ENCODE measurements around the gene CLEC2A.
"Not testable (repeated sequence)": the region's sequence is repeated elsewhere in the genome, so short reads cannot be mapped to it uniquely, and the experiment has no call there.

The CLEC2A gene

DNA sequence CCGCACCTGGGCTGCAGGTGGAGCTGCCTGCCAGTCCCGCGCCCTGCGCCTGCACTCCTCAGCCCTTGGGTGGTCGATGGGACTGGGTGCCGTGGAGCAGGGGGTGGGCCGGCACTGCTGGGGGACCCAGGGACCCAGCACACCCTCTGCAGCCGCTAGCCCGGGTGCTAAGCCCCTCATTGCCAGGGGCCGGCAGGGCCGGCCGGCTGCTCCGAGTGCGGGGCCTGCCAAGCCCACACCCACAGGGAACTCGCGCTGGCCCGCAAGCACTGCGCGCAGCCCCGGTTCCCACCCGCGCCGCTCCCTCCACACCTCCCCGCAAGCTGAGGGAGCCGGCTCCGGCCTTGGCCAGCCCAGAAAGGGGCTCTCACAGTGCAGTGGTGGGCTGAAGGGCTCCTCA lies 56.0 kb downstream of the CLEC2A start:
- not testable (repeated sequence) for DNase-seq

DNA sequence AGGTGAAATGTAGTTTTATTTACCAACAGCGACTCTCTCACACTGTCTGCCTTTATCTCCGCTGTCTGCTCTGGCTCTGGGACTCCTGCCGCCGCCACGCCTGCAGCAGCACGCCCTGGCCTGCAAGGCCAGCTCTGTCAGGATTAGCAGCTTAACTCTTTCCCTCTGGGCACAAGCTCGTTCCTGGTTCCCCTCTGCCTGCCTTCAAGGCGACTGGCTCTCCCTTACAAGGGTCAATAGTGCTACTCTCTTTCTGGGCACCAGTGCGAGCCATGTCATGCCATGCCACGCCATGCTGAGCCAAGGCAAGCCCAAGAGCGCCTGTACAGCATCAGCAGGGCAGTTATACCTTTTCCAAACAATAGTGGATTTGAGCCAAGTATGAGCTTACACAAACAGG lies 59.4 kb downstream of the CLEC2A start:
- DNase-seq, result no peak

DNA sequence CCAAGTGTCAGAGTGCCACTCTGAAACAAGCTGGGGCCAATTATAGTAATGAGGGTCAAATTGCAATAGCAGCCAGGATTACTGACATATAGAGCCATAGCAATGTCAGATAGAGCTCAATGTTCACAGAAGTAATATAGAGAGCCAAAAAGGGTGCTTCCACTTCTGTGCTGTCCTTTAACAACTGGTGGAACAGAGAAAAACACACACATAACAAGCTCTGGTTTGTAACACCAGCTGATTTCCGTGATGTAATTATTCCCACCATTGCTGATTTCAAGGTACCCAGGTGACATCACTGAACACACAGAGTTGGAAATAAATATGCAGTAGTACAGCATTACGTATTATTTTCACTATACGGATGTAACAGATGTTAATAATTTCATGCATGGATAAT lies 60.0 kb downstream of the CLEC2A start:
- DNase-seq, result no peak

DNA sequence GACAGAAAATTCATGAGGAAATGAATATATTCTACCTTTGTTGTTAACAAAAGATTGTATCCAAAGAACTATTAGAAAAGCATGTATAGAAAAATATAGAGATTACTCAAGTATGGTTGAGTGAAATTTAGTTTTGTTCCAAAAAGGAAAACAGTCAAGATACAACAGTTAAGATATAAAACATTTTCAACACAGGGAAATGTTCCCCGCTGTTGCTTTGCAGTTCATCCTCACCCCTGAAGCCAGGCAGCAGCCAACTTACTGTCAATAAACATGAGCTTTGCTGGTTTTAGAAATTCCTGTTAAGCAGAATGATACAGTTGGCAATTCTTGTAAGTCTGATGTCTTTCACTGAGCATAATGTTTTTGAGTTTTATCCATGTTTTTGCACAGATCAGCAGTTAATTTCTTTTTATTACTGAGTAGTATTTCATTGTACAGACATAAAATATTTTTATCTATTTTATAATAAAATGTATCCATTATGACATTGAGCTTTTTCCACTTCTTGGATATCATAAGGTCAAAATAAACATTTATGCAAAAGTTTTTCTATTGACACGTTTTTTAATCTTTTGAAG lies 61.8 kb downstream of the CLEC2A start:
- DNase-seq, result no peak

DNA sequence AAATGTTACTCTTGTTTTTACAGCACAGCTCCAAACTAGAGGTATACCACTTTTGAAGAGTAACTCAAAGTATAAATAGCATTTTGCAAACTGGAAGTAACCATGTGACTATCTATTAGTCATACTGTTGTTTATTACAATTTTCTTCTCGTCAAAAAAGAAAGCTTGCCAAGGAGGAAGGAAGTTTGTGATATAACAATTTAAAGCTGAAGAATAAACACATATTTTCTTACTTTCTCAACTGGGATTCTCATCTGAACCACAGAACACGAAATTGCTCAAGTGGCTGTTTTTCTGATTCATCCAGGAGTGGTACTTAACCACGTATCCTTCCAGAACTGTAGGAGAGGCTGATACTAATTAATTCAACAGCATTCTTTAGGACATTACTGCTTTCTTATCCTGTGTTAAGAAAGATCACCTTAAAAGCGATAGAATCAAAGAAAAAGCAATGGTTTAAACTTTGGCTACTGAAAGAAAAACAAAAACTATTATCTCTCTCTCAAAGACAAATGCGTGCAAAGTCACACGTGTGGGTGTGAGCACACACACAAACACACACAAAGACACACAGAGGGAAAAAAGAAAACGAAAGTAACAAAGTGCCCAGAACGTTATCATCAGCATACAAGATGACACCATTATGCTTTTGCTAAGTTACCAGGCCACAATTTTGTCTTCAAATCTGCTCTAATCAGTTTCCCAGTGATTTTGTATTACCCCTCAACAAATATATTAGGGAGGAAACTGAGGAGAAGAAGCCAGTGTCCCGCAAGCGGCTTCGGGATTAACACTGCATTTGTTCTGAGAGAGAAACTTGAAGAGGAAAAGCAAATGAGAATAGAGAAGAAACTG lies 62.6 kb downstream of the CLEC2A start, which contains the start of gene CLEC2B:
TSS of gene CLEC2B (minus strand) at position 48 of the 855 bp plus-strand sequence.
- no peak for DNase-seq

DNA sequence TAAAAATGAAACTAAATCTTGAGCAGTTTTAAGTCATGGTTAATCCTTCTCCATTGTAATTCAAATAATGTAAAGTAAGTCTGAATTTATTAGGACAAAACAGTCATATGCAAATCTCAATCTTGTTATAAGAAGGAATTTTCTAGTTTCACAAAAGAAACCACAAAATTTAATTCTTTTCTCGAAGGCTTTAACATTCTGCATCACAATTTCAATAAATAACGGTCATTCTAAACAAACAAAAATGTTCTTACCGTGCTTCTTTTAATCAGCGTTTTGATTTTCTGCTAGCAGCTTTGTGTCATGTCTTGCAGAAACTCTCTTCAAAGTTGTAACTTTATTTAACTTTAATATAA lies 63.2 kb downstream of the CLEC2A start:
- no peak for DNase-seq

DNA sequence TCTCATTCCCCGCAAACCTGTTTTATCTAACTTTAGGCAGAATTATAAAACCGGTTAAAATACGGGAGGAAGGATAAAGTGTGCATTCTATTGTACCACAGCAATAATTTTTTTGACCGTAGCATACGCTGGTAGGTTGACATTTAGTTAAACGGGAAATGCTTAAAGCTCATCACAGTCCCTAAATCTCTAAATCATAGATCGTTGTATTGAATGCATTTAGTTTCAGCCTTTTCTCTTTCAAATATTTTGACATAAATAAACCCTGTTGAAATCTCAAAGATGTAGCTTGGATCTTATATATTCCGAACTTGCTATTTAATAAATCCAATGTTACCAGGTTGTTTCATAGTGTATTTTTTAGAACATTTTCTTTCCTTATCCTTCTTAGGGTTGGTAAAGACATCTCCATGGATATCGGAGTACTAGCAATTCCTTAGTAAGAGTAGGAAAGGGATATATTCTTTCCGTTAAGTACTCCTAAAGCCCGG lies 63.8 kb downstream of the CLEC2A start:
- DNase-seq, result no peak

DNA sequence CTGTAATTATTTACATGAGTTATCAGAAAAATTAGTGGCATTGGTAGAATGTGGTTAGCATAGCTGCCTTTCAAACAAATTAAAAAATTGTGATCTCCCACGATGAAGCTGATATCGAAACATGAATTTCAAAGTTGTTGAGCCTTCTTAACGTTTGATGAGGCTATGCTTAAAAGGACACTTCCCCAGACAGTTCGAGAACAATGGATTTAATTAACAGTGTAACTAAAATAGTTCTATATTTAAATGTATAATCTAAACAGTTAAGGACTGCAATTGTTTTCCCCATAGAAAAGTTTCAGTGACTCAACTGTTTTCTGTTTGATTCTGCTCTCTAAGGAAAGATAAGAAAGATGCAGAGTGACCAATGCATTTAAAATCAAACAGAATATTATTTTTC lies 64.6 kb downstream of the CLEC2A start:
- no peak for DNase-seq

DNA sequence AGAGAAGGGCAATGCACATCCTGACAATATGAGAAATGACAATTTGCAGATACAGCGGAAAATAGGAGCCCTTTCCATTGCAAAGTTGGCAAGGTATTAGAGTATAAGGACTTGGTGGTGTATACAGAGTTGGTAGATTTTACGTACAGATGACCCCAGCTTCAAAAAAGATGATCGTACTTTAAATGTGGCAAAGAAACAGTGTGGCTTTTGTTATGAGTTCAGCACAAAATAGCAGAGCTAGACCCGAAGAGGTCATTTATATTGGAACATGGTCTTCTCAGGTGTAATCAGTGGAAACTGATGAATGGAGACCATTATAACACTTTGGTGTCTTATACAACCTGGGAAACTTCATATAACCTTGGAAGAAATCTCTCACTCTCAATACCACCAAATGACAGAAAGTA lies 65.3 kb downstream of the CLEC2A start:
- no peak for DNase-seq

DNA sequence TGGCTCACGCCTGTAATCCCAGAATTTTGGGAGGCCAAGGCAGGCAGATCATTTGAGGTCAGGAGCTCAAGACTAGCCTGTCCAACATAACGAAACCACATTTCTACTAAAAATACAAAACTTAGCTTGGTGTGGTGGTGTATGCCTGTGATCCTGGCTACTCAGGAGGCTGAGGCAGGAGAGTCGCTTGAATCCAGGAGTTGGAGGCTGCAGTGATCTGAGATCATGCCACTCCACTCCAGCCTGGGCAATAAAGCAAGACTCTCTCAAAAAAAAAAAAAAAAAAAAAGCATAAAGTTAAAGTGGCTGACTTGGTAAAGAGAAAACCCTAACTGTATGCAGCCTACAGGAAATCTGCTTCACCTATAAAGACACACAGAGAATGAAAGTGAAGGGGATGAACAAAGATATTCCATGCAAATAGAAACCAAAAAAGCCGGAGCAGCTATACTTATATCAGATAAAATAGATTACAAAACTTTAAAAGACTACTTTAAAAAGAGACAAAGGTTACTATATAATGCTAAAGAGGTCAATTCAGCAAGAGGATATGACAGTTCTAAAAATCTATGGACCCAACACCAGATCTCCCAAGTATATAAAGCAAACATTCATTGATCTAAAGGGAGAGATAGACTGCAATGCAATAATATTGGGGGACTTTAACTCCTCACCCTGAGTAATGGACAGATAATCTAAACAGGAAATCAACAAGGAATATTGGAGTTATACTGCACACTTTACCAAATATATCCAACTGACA lies 67.1 kb downstream of the CLEC2A start:
- no peak for DNase-seq
